GM18526 (cell line): ENCODE data around the gene A1BG.

Source experiments
- POLR2A ChIP-seq: IDR thresholded peaks from 3 replicates; pipeline ENCODE4 v1.6.1; 2011; ENCODE audit not compliant: insufficient read length; ENCODE audit errors: extremely low read depth

Gene A1BG

DNA sequence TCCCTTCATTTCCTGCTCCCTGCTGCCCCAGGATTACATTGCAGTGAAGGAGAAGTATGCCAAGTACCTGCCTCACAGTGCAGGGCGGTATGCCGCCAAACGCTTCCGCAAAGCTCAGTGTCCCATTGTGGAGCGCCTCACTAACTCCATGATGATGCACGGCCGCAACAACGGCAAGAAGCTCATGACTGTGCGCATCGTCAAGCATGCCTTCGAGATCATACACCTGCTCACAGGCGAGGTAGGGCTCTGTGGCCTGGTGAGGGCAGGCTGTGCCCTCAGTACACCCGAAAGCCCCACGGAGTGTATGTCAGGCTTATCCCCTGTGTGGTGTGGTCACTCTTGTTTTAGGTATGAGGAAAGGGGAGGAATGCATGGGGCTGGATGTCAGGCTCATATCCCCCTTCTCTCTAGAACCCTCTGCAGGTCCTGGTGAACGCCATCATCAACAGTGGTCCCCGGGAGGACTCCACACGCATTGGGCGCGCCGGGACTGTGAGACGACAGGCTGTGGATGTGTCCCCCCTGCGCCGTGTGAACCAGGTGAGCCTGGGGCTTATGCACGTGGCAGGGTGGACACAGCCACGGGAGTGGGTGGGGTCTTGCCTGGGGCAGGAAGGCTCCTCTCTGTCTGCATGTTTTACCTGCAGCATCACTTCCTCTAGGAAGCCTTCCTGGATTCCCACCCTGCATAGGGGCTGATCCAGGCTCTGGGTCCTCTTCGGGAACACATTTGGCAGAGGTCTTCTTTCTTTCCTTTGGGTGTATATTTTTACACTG is 39.8 kb upstream of the A1BG start:
- TF ChIP-seq POLR2A = no peak

DNA sequence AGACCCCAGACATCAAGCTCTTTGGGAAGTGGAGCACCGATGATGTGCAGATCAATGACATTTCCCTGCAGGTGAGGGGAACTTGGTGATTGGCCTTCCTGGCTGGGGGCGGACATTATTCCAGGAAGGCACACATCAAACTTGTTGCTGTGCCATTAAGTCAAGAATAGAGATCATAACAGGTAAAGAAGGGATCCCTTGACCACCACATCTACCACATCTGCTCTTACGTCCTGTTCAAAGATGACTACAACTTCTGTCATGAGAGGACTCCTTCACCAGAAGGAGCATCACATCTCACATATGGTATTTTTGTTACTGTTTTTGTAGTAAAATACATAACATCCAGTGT is 34.9 kb upstream of the A1BG start:
- no peak for TF ChIP-seq POLR2A

DNA sequence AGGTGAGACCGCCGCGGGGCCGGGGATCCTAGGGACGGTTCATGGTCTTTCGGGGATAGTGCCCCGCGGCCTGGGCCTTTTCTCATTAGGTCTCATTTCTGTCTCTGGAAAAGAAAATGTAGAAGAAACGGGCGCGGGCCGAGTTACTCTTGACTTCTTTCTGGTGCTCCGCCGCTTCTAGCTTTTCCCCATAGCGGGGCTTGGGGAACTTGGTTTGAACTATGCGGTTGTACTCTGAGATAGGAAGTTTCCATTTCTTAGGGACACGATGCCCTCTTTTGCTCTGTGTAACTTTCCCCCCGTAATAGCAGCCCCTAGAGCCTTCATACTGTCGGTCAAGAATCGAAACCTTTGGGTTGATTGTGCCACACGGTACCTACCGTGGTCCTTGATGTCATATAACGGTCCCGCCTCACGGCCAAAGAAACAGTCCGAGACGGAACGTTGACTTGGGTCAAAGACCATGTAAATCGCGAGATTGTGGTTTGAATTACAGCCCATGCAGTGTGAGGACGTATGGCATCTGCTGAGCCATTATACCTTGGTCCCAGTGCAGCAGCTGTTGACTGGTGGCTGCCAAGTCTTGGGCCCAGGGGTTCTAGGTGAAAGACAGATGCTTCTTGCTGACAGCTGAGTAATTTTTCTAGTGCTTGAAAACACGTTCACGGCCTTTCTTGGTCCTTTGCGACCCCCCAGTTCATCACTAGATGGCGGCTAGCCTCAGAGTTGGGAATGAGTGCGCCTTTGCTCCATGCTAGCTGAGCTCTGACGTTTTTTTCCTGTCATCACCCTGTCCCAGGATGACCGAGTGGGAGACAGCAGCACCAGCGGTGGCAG is 34.3 kb upstream of the A1BG start:
- TF ChIP-seq POLR2A = no peak

DNA sequence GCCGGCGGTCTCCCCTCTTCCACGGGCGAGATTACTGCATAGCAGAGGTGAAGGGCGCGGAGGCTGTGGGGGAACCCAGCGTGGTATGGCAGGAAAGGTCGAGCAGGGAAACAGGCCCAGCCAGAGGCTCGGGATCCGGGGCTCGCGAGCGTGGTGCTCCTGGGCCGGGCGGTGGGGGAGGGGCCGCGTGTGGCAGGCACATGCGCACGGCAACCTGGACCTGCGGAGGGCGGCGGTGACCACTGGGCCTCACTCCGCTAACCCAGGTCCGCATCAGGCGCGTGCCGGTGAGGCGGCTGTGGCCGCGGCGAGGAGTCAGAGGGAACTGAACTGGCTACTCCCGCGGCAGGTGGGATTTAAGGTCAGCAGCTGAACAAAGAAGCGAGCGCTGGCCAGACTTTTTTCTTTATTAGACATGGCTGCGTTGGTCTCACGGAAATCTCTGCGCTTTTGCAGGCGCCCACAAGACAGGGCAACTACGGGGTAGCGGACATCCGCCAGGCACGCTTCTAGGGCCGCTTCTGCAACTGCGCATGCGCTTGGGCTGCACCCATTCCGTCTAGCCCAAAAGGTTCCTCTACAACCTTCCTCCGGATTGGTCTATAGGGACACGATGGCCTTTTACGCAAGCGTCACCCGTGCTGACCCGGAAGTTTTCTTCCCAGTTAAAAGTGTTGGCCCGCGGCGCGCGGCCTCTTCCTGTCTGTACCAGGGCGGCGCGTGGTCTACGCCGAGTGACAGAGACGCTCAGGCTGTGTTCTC is 33.5 kb upstream of the A1BG start, which contains the start of gene RPS5:
Gene RPS5 (plus strand): TSS at position 694 of the 762 bp plus-strand sequence. CDS start 869 bp downstream, outside the sequence.
- TF ChIP-seq POLR2A = peak; percentile 98

DNA sequence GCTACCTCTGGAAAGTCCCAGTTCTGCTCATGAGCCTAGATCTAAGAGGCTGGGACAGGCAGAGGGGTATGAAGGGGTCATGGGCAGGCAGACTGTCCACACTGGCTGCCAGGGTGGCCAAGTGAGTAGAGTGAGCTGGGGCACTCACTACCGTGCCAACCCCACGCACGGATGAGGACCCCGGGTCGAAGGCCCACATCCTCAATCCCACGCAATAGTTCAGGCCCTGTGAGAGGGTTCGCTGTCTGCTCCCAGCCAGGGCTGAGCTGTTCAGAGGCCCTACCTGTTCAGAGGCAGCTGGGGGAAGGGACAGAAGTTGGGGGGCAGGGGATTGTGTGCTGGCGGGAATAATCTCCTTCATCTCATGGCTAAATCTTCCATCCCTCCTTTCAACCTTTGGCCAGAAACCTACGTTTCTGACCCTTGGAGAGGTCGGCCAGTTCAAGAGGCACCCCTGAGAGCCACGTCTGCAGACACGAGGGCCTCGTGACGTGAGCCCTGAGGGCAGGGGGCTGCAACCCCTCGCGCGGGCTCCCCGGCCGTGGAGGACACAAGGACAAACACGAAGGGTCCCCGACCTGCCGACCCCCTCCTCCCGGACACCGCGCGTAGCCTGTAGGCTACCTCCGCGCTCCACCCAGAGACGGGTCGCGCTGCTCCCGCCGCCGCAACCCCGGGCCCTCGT is 32.7 kb upstream of the A1BG start:
- peak; percentile 37 for TF ChIP-seq POLR2A

DNA sequence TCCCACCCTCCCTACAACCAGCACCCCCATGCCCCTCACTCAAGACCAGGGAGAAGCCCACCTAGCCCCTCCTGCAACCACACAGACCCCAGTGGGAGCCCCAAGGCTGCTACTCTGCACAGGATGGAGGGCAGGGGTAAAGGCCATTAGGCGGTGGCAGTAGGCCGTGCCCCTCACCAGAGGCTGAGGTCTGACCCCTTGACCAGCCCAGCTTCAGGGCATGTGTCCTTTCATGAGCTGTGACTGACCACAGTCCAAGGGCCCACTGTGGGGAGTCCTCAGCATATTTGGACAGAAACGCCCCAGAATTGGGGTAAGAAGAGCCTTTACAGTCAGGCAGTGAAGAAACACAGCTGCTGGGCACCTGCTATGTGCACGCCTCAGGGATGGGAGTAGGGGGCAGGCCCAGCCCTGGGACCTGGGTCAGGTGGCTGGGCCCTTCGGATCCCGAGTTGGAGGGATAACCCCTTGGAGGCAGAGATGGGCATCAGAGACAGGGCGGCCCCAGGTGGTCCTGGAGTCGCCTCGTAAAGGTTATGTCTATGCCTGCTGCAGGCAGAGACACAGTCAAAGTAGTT is 32.1 kb upstream of the A1BG start:
- no peak for TF ChIP-seq POLR2A

DNA sequence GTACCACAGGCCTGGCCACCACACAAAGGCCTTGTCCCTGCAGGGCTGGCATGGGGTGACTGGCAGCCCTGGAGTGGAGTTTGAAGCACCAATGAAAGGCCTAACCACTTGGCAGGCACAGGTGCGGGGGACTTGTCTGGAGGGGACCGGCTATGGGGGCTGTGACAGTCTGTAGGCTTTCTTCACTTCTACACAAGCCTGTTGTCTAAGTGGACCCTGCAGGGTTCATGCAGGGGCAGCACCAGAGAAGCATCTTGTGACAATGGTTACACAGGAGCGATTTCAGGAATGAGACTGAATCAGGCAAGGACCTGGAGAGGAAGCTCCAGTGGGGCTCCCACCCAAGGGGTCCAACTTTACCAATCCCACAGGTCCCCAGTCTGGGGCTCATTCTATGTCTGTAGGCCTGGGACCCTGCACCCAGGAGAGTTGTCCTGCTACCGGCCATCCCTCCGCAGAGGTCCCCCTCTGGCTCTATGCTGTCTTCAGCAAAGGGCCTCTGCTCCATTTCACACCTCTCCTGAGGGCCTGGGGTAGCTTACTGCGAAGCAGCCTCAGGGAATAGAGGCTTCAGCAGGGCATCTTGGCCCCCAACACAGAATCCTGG is 29.8 kb upstream of the A1BG start:
- TF ChIP-seq POLR2A = no peak

DNA sequence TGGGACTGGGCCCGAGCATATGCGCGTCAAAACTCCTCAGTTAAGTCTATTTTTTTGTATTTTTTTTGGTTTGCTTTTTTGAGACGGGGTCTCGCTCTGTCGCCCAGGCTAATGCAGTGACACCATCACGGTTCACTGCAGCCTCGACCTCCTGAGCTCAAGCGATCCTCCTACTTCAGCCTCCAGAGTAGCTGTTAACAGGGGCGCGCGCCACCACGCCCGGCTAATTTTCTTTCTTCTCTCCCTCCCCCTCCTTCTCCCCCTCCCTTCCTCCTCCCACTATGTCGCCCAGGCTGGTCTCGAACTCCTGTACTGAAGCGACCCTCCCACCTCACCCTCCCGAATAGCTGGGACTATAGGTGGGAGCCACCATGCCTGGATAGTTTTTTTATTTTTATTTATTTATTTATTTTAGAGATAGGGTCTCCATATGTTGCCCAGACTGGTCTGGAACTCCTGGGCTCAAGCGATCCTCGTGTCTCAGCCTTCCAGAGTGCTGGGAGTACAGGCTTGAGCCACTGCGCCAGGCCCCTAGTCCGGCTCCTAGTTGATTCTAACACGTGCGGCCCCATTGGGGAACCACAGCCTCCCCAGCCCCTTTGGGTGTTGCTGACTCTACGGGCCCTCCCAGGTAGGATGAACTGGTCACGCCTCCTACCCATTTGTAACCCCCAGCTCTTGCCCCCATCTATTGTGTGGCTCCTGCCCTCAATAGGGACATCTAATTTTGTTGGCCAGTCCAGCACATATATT is 28.3 kb upstream of the A1BG start:
- TF ChIP-seq POLR2A = no peak

DNA sequence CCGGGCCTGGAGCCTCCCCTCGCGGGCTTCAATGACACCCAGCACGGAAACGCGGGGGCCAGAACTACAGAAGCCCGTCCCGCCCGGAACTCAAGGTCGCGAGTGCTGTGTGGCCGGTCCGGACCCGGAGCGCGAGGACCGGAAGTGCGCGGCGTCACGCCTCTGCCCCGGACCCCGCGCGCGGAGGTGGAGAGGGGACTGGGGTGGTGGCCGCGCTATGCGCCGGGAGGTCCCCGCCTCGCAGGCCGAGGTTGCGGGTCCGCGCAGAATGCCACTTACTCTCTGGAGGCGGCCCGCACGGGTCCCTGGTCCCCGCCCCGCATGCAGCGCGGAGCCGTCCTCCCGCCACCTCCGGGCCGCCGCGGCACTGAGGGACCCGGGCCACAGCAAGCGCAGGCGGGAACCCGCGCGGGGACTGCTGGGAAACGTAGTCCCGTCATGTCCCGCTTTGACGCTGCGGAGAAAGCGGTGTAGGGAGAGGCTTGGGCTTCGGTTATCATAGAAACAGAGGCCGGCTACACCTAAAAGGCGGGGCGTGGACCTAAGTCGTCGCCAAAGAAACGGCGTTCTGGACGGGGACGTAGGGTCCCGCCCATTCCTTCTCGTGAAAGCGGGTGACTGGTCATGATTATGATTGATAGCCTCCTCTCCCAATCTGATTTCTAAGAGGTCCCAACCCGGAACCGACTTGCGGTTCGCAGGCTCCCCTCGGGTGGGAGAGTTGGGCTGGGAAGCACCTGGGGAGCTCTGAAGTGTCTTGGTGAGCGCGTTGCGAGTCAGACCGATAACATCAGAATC is 27.6 kb upstream of the A1BG start, which contains the start of gene ZNF837:
Gene ZNF837 (minus strand): TSS at position 369 of the 798 bp plus-strand sequence. CDS start 11,698 bp downstream, outside the sequence.
- peak; percentile 70 for TF ChIP-seq POLR2A

DNA sequence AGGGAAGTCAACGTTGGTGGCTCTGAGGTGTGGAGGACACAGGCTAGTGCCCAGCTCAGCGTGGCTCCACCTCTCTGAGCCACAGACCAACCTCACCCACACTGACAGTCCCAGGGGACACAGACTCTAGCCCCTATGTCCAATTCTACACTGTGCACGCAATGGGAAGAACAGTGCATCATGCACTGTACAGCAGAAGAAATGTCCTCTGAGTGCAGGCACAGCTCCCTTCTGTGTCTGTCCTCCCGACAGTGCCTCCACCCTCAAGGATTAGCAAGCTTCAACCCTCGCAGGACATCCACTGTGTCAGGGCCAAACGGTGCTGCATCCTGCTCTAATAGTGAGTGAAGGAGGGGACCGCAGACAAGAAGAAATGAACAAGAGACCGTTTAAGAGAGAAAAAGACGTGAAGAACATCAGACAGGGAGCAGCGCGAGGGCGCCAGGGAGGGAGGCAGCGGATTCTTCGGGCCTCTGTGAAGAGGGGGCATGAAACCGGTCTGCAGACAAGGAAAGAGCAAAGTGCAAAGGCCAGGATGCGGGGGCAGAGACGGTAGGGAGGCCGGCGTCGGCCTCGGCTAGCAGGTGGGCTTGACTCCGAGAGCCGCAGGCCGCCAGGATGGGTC is 26.9 kb upstream of the A1BG start:
- no peak for TF ChIP-seq POLR2A

DNA sequence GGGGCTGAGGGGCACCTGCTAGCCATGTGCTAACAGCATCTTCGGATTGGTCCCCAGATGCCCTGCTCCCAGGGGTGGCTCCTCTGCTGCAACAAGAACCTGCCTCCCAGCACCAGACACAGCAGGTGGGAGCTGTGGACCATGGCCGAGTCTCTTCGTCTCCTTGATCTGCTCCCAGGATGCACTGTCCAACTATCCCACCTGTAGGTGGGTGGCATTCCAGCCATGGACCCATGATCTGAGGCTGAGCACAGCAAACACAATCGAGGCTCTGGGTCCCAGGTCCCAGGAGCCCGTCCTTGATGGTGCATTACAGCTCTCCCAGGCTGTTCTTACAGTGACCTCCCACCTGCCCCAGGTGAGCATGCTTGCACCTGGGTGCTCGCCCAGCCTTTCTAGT is 26.0 kb upstream of the A1BG start:
- no peak for TF ChIP-seq POLR2A

DNA sequence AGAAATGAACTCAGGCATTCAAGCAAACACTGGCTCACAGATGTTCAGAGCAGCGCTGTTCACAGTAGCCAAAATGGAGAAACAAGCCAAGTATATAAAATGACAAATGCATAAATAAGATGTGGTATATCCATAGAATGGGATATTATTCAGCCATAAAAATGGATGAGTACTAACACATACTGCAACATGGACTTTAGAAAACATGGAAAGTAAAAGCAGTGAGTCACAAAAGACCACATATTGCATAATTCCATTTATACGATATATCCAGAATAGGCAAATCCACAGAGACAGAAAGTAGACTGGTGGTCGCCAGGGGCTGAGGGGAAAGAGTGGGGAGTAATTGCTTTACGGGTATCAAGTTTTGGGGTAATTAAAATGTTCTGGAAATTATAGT is 20.9 kb upstream of the A1BG start:
- TF ChIP-seq POLR2A = no peak
